Gastrocnemius medialis (tissue), 4 donors: ENCODE measurements around the gene GEMIN5. TPM values are rescaled to one million over a fixed set of nuclear protein-coding genes. Genes with fewer than 3 reads are reported as not detected.

ENCODE experiments used
- ATAC-seq, 2 donors: fragments of 150-250 bp; one replicate each; pipeline ENCODE4 v1.9.1; 2016
- DNase-seq, 2 donors: peaks; one replicate each; pipeline ENCODE4 v3.0.0-alpha.2; 2019
- H3K27ac ChIP-seq, 4 donors: fragments of 200-600 bp; sonication (generic); 1 replicate in 1 of 4; 2 replicates in 3 of 4; pipeline ENCODE4 v1.5.1; 2016 to 2018; ENCODE audit warnings: mild to moderate bottlenecking in 2 of 4, moderate library complexity in 1 of 4
- H3K27me3 ChIP-seq, 3 donors: fragments of 200-600 bp; sonication (generic) in 2 of 3; 1 replicate in 1 of 3; 2 replicates in 2 of 3; pipeline versions ENCODE4 v1.5.1 to v1.6.0; 2016 to 2019; ENCODE audit warnings: mild to moderate bottlenecking in 1 of 3, moderate library complexity in 1 of 3
- H3K36me3 ChIP-seq, 2 donors: fragments of 200-600 bp; sonication (generic) in 1 of 2; one replicate each; pipeline ENCODE4 v1.5.1; 2017 to 2018
- H3K4me1 ChIP-seq, 2 donors: fragments of 200-600 bp; sonication (generic) in 1 of 2; one replicate each; pipeline ENCODE4 v1.5.1; 2016 to 2017; ENCODE audit warnings: mild to moderate bottlenecking in 2 of 2
- H3K4me3 ChIP-seq, 4 donors: fragments of 200-600 bp; sonication (generic) in 3 of 4; 1 replicate in 1 of 4; 2 replicates in 3 of 4; pipeline ENCODE4 v1.5.1; 2016 to 2019; ENCODE audit warnings: mild to moderate bottlenecking in 2 of 4
- H3K9me3 ChIP-seq, 3 donors: fragments of 200-600 bp; sonication (generic) in 2 of 3; 1 replicate in 1 of 3; 2 replicates in 2 of 3; pipeline ENCODE4 v1.5.1; 2016 to 2019
- POLR2A ChIP-seq, 2 donors: fragments of 450-650 bp; IDR thresholded peaks; one replicate each; pipeline ENCODE4 v1.6.1; 2017; ENCODE audit warnings: antibody characterized with exemption in 2 of 2, mild to moderate bottlenecking in 2 of 2, moderate library complexity in 2 of 2
- in situ Hi-C, 4 donors: fragments of 200-750 bp; cut with MboI; loops; one replicate each; pipeline versions ENCODE4 v1.15.0 to v1.8.0; 2017; ENCODE audit warnings: low sequenced_read_pairs in 4 of 4
- intact Hi-C: fragments of 100-400 bp; cut with DNase I; formaldehyde crosslinking; loops from one replicate; pipeline ENCODE4 v1.15.1; 2023; ENCODE audit warnings: low total_unique reads
- total RNA-seq, 4 donors: library from RNA; depleted of rRNA; stranded (reverse); fragments of >200 nt; gene quantifications; one replicate each; pipeline versions ENCODE4 v1.1.0 to v1.2.3, GENCODE V29; 2016
- TF ChIP-seq, protein P1 (sequence below), 5 experiments: fragments of 450-650 bp in 3 of 5; fragments of 200-600 bp in 2 of 5; sonication (generic) in 2 of 5; IDR thresholded peaks in 4 of 5; conservative IDR thresholded peaks in 1 of 5; 1 replicate in 4 of 5; 2 replicates in 1 of 5; pipeline ENCODE4 v1.5.1; 2016 to 2019; ENCODE audit warnings: antibody characterized with exemption in 5 of 5, mild to moderate bottlenecking in 3 of 5, moderate library complexity in 3 of 5

GEMIN5 gene
- total RNA-seq, 4 donors from 2014 or later, result 17.4 to 25.3 (median 23.8) TPM

DNA sequence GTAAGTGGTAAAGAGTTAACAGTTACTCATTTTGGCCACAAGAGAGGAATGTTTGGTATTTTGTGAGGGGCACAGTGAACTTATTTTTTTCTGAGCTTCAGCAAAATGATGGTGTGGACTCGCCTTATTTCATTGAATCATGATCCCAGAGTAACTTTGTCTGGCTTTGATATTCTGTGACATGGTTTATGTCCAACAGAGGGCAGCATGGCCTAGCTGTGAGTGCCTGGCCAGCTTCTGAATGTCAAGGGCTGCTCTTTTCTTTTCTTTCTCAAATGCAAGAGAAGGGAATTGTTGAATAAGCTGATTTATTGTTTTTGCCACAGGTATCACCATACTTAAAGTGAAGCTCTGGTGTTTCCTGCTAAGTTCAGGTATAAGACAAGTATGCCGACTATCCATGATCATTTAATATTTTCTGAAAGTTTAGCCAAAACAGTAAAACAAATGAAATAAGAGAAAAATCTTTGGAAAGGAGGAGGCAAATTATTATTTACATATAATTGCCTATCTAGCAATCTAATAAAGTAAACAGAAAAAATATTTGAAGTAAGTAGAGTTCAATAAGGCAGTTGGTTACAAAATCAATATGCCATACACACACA, 34.6 kb upstream of the GEMIN5 start:
- Histone ChIP-seq H3K27ac (no peak overlapping the region), H3K36me3 (peaks cover 0 to 18% of the 10 kb centered on the region in 2 donors), H3K4me1 (no peaks in the 10 kb centered on the region), H3K4me3 (no peak overlapping the region), H3K9me3 (no peaks in the 10 kb centered on the region), H3K27me3 (no peaks in the 10 kb centered on the region)
- no peak for ATAC-seq
- TF ChIP-seq, protein P1, sequence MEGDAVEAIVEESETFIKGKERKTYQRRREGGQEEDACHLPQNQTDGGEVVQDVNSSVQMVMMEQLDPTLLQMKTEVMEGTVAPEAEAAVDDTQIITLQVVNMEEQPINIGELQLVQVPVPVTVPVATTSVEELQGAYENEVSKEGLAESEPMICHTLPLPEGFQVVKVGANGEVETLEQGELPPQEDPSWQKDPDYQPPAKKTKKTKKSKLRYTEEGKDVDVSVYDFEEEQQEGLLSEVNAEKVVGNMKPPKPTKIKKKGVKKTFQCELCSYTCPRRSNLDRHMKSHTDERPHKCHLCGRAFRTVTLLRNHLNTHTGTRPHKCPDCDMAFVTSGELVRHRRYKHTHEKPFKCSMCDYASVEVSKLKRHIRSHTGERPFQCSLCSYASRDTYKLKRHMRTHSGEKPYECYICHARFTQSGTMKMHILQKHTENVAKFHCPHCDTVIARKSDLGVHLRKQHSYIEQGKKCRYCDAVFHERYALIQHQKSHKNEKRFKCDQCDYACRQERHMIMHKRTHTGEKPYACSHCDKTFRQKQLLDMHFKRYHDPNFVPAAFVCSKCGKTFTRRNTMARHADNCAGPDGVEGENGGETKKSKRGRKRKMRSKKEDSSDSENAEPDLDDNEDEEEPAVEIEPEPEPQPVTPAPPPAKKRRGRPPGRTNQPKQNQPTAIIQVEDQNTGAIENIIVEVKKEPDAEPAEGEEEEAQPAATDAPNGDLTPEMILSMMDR (IDR thresholded peaks at IDR 0.05 in 4 of 5, conservative IDR thresholded peaks at IDR 0.05 in 1 of 5), result no peak
- TF ChIP-seq POLR2A (IDR thresholded peaks at IDR 0.05), result no peak
- no peak for DNase-seq
- intact Hi-C loops (no loop called here), in situ Hi-C loops (no loop called here)

DNA sequence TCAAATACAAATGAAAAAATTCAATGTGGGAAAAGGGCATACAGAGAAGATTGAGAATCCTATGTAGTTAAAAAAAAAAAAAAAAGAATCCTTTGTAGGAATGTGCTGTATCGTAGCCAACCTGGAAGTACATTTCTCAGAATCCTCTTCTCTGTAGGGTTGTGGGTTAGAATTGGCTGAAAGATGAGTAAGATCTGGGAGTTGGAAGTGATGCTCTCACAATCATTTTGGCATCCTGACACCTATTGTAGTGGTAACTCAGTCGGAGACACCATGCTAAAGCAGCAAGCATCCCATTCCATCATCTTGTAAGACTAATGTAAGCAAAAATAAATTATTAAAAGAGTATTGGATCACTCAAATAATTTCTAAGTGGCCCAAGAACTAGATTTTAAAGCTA, 33.5 kb upstream of the GEMIN5 start:
- in situ Hi-C loops, result no loop called here
- no peak for ATAC-seq
- intact Hi-C loops, result no loop called here

GRCh38 chr5:154970759-154971158, 32.7 kb upstream of the GEMIN5 start:
- Histone ChIP-seq H3K4me3 (no peak overlapping the region), H3K4me1 (no peaks in the 10 kb centered on the region), H3K27ac (no peak overlapping the region), H3K27me3 (no peaks in the 10 kb centered on the region), H3K36me3 (peaks cover 0 to 31% of the 10 kb centered on the region in 2 donors), H3K9me3 (no peaks in the 10 kb centered on the region)
- in situ Hi-C loops (no loop called here), intact Hi-C loops (no loop called here)
- DNase-seq (no peak), ATAC-seq (no peak)
- TF ChIP-seq POLR2A (IDR thresholded peaks at IDR 0.05), result no peak
- TF ChIP-seq, protein P1 (IDR thresholded peaks at IDR 0.05 in 4 of 5, conservative IDR thresholded peaks at IDR 0.05 in 1 of 5), result no peak

More for the DNA sequence above, 33.5 kb upstream of the GEMIN5 start:
- Histone ChIP-seq H3K36me3 (peaks cover 0 to 29% of the 10 kb centered on the region in 2 donors), H3K27ac (no peak overlapping the region), H3K27me3 (no peaks in the 10 kb centered on the region), H3K9me3 (no peaks in the 10 kb centered on the region), H3K4me3 (no peak overlapping the region), H3K4me1 (no peaks in the 10 kb centered on the region)
- TF ChIP-seq, protein P1 (IDR thresholded peaks at IDR 0.05 in 4 of 5, conservative IDR thresholded peaks at IDR 0.05 in 1 of 5), result no peak
- TF ChIP-seq POLR2A (IDR thresholded peaks at IDR 0.05), result no peak
- no peak for DNase-seq

- in situ Hi-C loops (no loop called here), intact Hi-C loops (no loop called here)
- Histone ChIP-seq H3K4me1 (no peaks in the 10 kb centered on the region), H3K27ac (no peak overlapping the region), H3K9me3 (no peaks in the 10 kb centered on the region), H3K27me3 (no peaks in the 10 kb centered on the region), H3K36me3 (peaks cover 0 to 28% of the 10 kb centered on the region in 2 donors), H3K4me3 (no peak overlapping the region)
- TF ChIP-seq, protein P1 (IDR thresholded peaks at IDR 0.05 in 4 of 5, conservative IDR thresholded peaks at IDR 0.05 in 1 of 5), result no peak
- TF ChIP-seq POLR2A (IDR thresholded peaks at IDR 0.05), result no peak
- ATAC-seq (no peak), DNase-seq (no peak)
Observed at GRCh38 chr5:154968953-154969352, 30.9 kb upstream of the GEMIN5 start.
